Adrenal gland (tissue), 5 donors: Measurements from ENCODE around the gene ZNF672.

Experiments
- POLR2A ChIP-seq, 2 donors: fragments of 450-650 bp; IDR thresholded peaks; one replicate each; pipeline ENCODE4 v1.6.1; 2017; ENCODE audit warnings: antibody characterized with exemption in 2 of 2, mild to moderate bottlenecking in 2 of 2, moderate library complexity in 1 of 2
- TF ChIP-seq, protein P1 (sequence below), 6 experiments: fragments of 450-650 bp in 4 of 6; fragments of 200-600 bp in 2 of 6; sonication (generic) in 1 of 6; IDR thresholded peaks; 1 replicate in 5 of 6; 2 replicates in 1 of 6; pipeline versions ENCODE4 v1.5.1 to v1.8.0; 2016 to 2021; ENCODE audit warnings: antibody characterized with exemption in 6 of 6, mild to moderate bottlenecking in 2 of 6, moderate library complexity in 1 of 6
- donor health status: DM: no; HTN: no; CAD: no.

DNA sequence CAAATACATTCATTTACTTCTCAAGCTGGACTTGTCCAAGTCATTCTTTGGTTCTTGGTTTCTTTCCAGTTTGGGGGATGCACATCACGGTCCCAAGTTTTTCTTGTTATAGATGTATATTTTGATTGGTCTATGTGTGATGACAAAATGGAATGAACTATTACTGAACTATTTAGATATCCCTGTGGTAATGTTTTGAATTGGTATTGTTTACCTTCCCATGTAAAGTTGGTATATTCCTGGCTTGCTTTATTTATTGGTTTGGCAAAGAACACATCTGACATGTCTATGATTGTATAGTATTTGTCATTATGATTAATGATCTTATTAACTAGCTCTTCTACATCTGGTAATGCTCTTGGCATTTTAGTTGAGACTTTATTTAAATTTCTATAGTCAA lies 43.2 kb downstream of the ZNF672 start:
- TF ChIP-seq, protein P1, sequence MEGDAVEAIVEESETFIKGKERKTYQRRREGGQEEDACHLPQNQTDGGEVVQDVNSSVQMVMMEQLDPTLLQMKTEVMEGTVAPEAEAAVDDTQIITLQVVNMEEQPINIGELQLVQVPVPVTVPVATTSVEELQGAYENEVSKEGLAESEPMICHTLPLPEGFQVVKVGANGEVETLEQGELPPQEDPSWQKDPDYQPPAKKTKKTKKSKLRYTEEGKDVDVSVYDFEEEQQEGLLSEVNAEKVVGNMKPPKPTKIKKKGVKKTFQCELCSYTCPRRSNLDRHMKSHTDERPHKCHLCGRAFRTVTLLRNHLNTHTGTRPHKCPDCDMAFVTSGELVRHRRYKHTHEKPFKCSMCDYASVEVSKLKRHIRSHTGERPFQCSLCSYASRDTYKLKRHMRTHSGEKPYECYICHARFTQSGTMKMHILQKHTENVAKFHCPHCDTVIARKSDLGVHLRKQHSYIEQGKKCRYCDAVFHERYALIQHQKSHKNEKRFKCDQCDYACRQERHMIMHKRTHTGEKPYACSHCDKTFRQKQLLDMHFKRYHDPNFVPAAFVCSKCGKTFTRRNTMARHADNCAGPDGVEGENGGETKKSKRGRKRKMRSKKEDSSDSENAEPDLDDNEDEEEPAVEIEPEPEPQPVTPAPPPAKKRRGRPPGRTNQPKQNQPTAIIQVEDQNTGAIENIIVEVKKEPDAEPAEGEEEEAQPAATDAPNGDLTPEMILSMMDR (IDR thresholded peaks at IDR 0.05) = no peak
- TF ChIP-seq POLR2A (IDR thresholded peaks at IDR 0.05) = no peak
